T1000 (cell line): ENCODE measurements around the gene TINAG.

Source experiments
- DNase-seq: peaks from one replicate; lab custom pipeline; 2025; ENCODE audit warnings: mixed read lengths; lab: John Stamatoyannopoulos, UW

TINAG gene

GRCh38 chr6:54427396-54427937, 119.2 kb downstream of the TINAG start:
- no peak for DNase-seq

GRCh38 chr6:54428431-54428830, 120.2 kb downstream of the TINAG start:
- DNase-seq = no peak

- DNase-seq = no peak
These were observed 123.2 kb downstream of the TINAG start for GRCh38 chr6:54431466-54431865.
